Activated naive CD4-positive, alpha-beta T cell treated with anti-CD3 and anti-CD28 coated beads, Interleukin-2, amount 50 U/mL, for 72 hours (primary cell): ENCODE measurements around the gene GIPC2. TPM values are rescaled to one million over a fixed set of nuclear protein-coding genes. Genes with fewer than 3 reads are reported as not detected.
"Not testable (repeated sequence)": the region's sequence is repeated elsewhere in the genome, so short reads cannot be mapped to it uniquely, and the experiment has no call there.

Experiments
- ATAC-seq, 2 donors: fragments of 150-1000 bp; cut with Tn5 transposase; 2 replicates each; pipeline ENCODE4 v1.10.0; 2021; ENCODE audit warnings: mild to moderate bottlenecking in 2 of 2, moderate library complexity in 2 of 2
- DNase-seq, 2 donors: peaks; one replicate each; pipeline ENCODE4 v3.0.0; 2021 to 2022; ENCODE audit warnings: low spot score in 2 of 2
- H3K27ac Mint-ChIP-seq, 2 donors: one replicate each; pipeline ENCODE4 v1.8.0; 2022; ENCODE audit warnings: mild to moderate bottlenecking in 2 of 2, mixed read lengths in 2 of 2
- H3K36me3 Mint-ChIP-seq, 2 donors: one replicate each; pipeline ENCODE4 v1.8.0; 2022; ENCODE audit warnings: mixed read lengths in 2 of 2
- H3K9me3 Mint-ChIP-seq, 2 donors: one replicate each; pipeline ENCODE4 v1.8.0; 2022; ENCODE audit warnings: mixed read lengths in 2 of 2
- total RNA-seq, 2 donors: library from RNA; stranded (reverse); gene quantifications; one replicate each; pipeline ENCODE4 v1.2.3, GENCODE V29; 2022

The GIPC2 gene
- total RNA-seq, 2 donors from 2014 or later, result 0.16 to 0.39 TPM

- no peak for DNase-seq
- Mint-ChIP-seq H3K9me3 (peaks cover 4 to 8% of the 10 kb centered on the region in 2 donors), H3K36me3 (peaks cover 0 to 7% of the 10 kb centered on the region in 2 donors), H3K27ac (no peak overlapping the region)
- ATAC-seq, result no peak
Measured at GRCh38 chr1:78053498-78053897, 7.7 kb downstream of the GIPC2 start.

- H3K9me3 Mint-ChIP-seq, result peaks cover 4 to 8% of the 10 kb centered on the region in 2 donors
- no peak for DNase-seq
- ATAC-seq, result peak in 1 of 2 donors; percentile 35
- H3K36me3 Mint-ChIP-seq, result peaks cover 0 to 7% of the 10 kb centered on the region in 2 donors
- no peak overlapping the region for H3K27ac Mint-ChIP-seq
Measured at GRCh38 chr1:78054559-78054958, 8.8 kb downstream of the GIPC2 start.

- H3K36me3 Mint-ChIP-seq, result peaks cover 0 to 7% of the 10 kb centered on the region in 2 donors
- DNase-seq, result no peak
- no peak overlapping the region for H3K27ac Mint-ChIP-seq
- peaks cover 4 to 8% of the 10 kb centered on the region in 2 donors for H3K9me3 Mint-ChIP-seq
- no peak for ATAC-seq
Measured at GRCh38 chr1:78054972-78055371, 9.2 kb downstream of the GIPC2 start.

- Mint-ChIP-seq H3K9me3 (peaks cover 4 to 8% of the 10 kb centered on the region in 2 donors), H3K27ac (peak overlapping the region in 1 of 2 donors; percentile 5), H3K36me3 (peaks cover 0 to 7% of the 10 kb centered on the region in 2 donors)
- ATAC-seq, result no peak
- no peak for DNase-seq
Measured at GRCh38 chr1:78055565-78056132, 9.9 kb downstream of the GIPC2 start.

GRCh38 chr1:78058670-78059069, 12.9 kb downstream of the GIPC2 start:
- DNase-seq, result no peak
- ATAC-seq, result no peak
- peaks cover 0 to 7% of the 10 kb centered on the region in 2 donors for H3K36me3 Mint-ChIP-seq
- no peak overlapping the region for H3K27ac Mint-ChIP-seq
- peaks cover 4 to 8% of the 10 kb centered on the region in 2 donors for H3K9me3 Mint-ChIP-seq

GRCh38 chr1:78060857-78061563, 15.2 kb downstream of the GIPC2 start:
- H3K36me3 Mint-ChIP-seq, result no peaks in the 10 kb centered on the region
- ATAC-seq, result peak; percentile 33 to 46
- no peak for DNase-seq
- peaks cover 0 to under 1% of the 10 kb centered on the region in 2 donors for H3K9me3 Mint-ChIP-seq
- H3K27ac Mint-ChIP-seq, result no peak overlapping the region

- no peak for ATAC-seq
- DNase-seq, result no peak
- Mint-ChIP-seq H3K9me3 (no peaks in the 10 kb centered on the region), H3K27ac (no peak overlapping the region), H3K36me3 (no peaks in the 10 kb centered on the region)
Measured at GRCh38 chr1:78061825-78062523, 16.2 kb downstream of the GIPC2 start.

GRCh38 chr1:78064886-78065285, 19.1 kb downstream of the GIPC2 start:
- not testable (repeated sequence) for DNase-seq, ATAC-seq, H3K36me3 Mint-ChIP-seq, H3K9me3 Mint-ChIP-seq, H3K27ac Mint-ChIP-seq

- Mint-ChIP-seq H3K9me3 (no peaks in the 10 kb centered on the region), H3K27ac (no peak overlapping the region), H3K36me3 (no peaks in the 10 kb centered on the region)
- ATAC-seq (no peak), DNase-seq (no peak)
Measured at GRCh38 chr1:78068681-78069283, 23.0 kb downstream of the GIPC2 start.

GRCh38 chr1:78069784-78070183, 24.0 kb downstream of the GIPC2 start:
- Mint-ChIP-seq H3K27ac (no peak overlapping the region), H3K9me3 (no peaks in the 10 kb centered on the region), H3K36me3 (no peaks in the 10 kb centered on the region)
- DNase-seq, result no peak
- ATAC-seq, result no peak

GRCh38 chr1:78070210-78070609, 24.4 kb downstream of the GIPC2 start:
- no peak for DNase-seq
- Mint-ChIP-seq H3K27ac (no peak overlapping the region), H3K36me3 (no peaks in the 10 kb centered on the region), H3K9me3 (no peaks in the 10 kb centered on the region)
- ATAC-seq, result no peak

GRCh38 chr1:78070758-78071157, 25.0 kb downstream of the GIPC2 start:
- peak; percentile 48 to 99 for ATAC-seq

GRCh38 chr1:78071696-78072095, 25.9 kb downstream of the GIPC2 start:
- Mint-ChIP-seq H3K9me3 (no peaks in the 10 kb centered on the region), H3K36me3 (no peaks in the 10 kb centered on the region), H3K27ac (no peak overlapping the region)
- DNase-seq (no peak), ATAC-seq (no peak)

More at GRCh38 chr1:78070758-78071157, 25.0 kb downstream of the GIPC2 start:
- no peak for DNase-seq
- Mint-ChIP-seq H3K9me3 (no peaks in the 10 kb centered on the region), H3K36me3 (no peaks in the 10 kb centered on the region), H3K27ac (no peak overlapping the region)

GRCh38 chr1:78072216-78072615, 26.4 kb downstream of the GIPC2 start:
- H3K27ac Mint-ChIP-seq, result no peak overlapping the region
- H3K36me3 Mint-ChIP-seq, result no peaks in the 10 kb centered on the region
- DNase-seq (no peak), ATAC-seq (no peak)
- no peaks in the 10 kb centered on the region for H3K9me3 Mint-ChIP-seq

GRCh38 chr1:78073441-78073840, 27.7 kb downstream of the GIPC2 start:
- Mint-ChIP-seq H3K27ac (no peak overlapping the region), H3K9me3 (peaks cover 0 to 3% of the 10 kb centered on the region in 2 donors), H3K36me3 (no peaks in the 10 kb centered on the region)
- ATAC-seq (no peak), DNase-seq (no peak)

- DNase-seq, result no peak
Measured at GRCh38 chr1:78075621-78076020, 29.9 kb downstream of the GIPC2 start.

GRCh38 chr1:78078358-78078757, 32.6 kb downstream of the GIPC2 start:
- Mint-ChIP-seq H3K9me3 (peaks cover 0 to 3% of the 10 kb centered on the region in 2 donors), H3K36me3 (no peaks in the 10 kb centered on the region), H3K27ac (no peak overlapping the region)
- DNase-seq (no peak), ATAC-seq (no peak)

More at GRCh38 chr1:78075621-78076020, 29.9 kb downstream of the GIPC2 start:
- no peaks in the 10 kb centered on the region for H3K36me3 Mint-ChIP-seq
- H3K9me3 Mint-ChIP-seq, result peaks cover 0 to 3% of the 10 kb centered on the region in 2 donors
- ATAC-seq, result no peak
- H3K27ac Mint-ChIP-seq, result no peak overlapping the region
